Liver (tissue), 9 donors: ENCODE measurements around the gene CBFA2T3. TPM values are rescaled to one million over a fixed set of nuclear protein-coding genes. Genes with fewer than 3 reads are reported as not detected.

ENCODE experiments used
- DNase-seq: peaks from one replicate; pipeline ENCODE4 v3.0.0-alpha.2; 2017; ENCODE audit warnings: low spot score
- H3K27ac ChIP-seq, 2 donors: one replicate each; pipeline ENCODE4 v1.7.0; 2013; ENCODE audit warnings: inconsistent platforms in 2 of 2, low read length in 2 of 2, control low read depth in 1 of 2, low read depth in 1 of 2, mild to moderate bottlenecking in 1 of 2
- H3K27me3 ChIP-seq, 4 donors: one replicate each; pipeline versions ENCODE4 v1.6.1 to v1.7.0; 2013; ENCODE audit warnings: low read length in 3 of 4, inconsistent platforms in 1 of 4, mild to moderate bottlenecking in 1 of 4, moderate library complexity in 1 of 4; ENCODE audit not compliant: control insufficient read depth in 4 of 4, insufficient read depth in 4 of 4
- H3K36me3 ChIP-seq, 4 donors: one replicate each; pipeline versions ENCODE4 v1.6.1 to v1.7.0; 2013; ENCODE audit warnings: low read length in 3 of 4, mild to moderate bottlenecking in 3 of 4, low read depth in 1 of 4, moderate library complexity in 1 of 4; ENCODE audit not compliant: control insufficient read depth in 4 of 4, insufficient read depth in 3 of 4
- H3K4me1 ChIP-seq, 4 donors: one replicate each; pipeline versions ENCODE4 v1.6.1 to v1.7.0; 2013; ENCODE audit warnings: low read length in 3 of 4, mild to moderate bottlenecking in 3 of 4, moderate library complexity in 1 of 4; ENCODE audit not compliant: control insufficient read depth in 4 of 4, insufficient read depth in 4 of 4
- H3K4me3 ChIP-seq, 3 donors: one replicate each; pipeline versions ENCODE4 v1.6.1 to v1.7.0; 2013; ENCODE audit warnings: low read length in 3 of 3, control low read depth in 1 of 3, low read depth in 1 of 3, mild to moderate bottlenecking in 1 of 3
- H3K9ac ChIP-seq, 2 donors: one replicate each; pipeline ENCODE4 v1.7.0; 2013; ENCODE audit warnings: low read length in 2 of 2, mild to moderate bottlenecking in 2 of 2, moderate library complexity in 2 of 2, control low read depth in 1 of 2, low read depth in 1 of 2
- H3K9me3 ChIP-seq, 4 donors: one replicate each; pipeline versions ENCODE4 v1.6.1 to v1.7.0; 2013; ENCODE audit warnings: low read length in 3 of 4; ENCODE audit not compliant: control insufficient read depth in 4 of 4
- EGR1 ChIP-seq, 2 donors: IDR thresholded peaks; 2 replicates each; pipeline ENCODE4 v1.6.1; 2016 to 2018; ENCODE audit warnings: antibody characterized with exemption in 2 of 2, low read depth in 2 of 2
- FOXA1 ChIP-seq: IDR thresholded peaks from 2 replicates; pipeline ENCODE4 v1.6.1; 2016; ENCODE audit warnings: antibody characterized with exemption
- FOXA2 ChIP-seq: IDR thresholded peaks from 2 replicates; pipeline ENCODE4 v1.6.1; 2016; ENCODE audit warnings: antibody characterized with exemption
- GABPA ChIP-seq, 2 donors: IDR thresholded peaks in 1 of 2; conservative IDR thresholded peaks in 1 of 2; 2 replicates each; pipeline ENCODE4 v1.6.1; 2016; ENCODE audit warnings: antibody characterized with exemption in 2 of 2, mild to moderate bottlenecking in 1 of 2, moderate library complexity in 1 of 2
- HNF4A ChIP-seq, 2 donors: conservative IDR thresholded peaks; 2 replicates each; pipeline ENCODE4 v1.6.1; 2016; ENCODE audit warnings: antibody characterized with exemption in 2 of 2, mild to moderate bottlenecking in 2 of 2
- JUND ChIP-seq, 2 donors: IDR thresholded peaks; 2 replicates each; pipeline ENCODE4 v1.6.1; 2016; ENCODE audit warnings: antibody characterized with exemption in 2 of 2
- NR2F2 ChIP-seq: IDR thresholded peaks from 2 replicates; pipeline ENCODE4 v1.6.1; 2016; ENCODE audit warnings: antibody characterized with exemption
- RAD21 ChIP-seq, 2 donors: IDR thresholded peaks; 2 replicates each; pipeline ENCODE4 v1.6.1; 2016; ENCODE audit warnings: antibody characterized with exemption in 2 of 2, mild to moderate bottlenecking in 2 of 2
- SP1 ChIP-seq: IDR thresholded peaks from 2 replicates; pipeline ENCODE4 v1.6.1; 2018; ENCODE audit warnings: antibody characterized with exemption, mild to moderate bottlenecking
- TAF1 ChIP-seq: conservative IDR thresholded peaks from 2 replicates; pipeline ENCODE4 v1.6.1; 2016; ENCODE audit warnings: antibody characterized with exemption, mild to moderate bottlenecking
- YY1 ChIP-seq: IDR thresholded peaks from 2 replicates; pipeline ENCODE4 v1.6.1; 2016; ENCODE audit warnings: antibody characterized with exemption, mild to moderate bottlenecking
- WGBS: extraction: QIAGEN DNeasy Blood & Tissue Kit; methylation state at CpG from one replicate; pipeline ENCODE4 v1.1.7; 2013; 5-methylcytosine and 5-hydroxymethylcytosine counted together
- polyA plus RNA-seq, 2 donors: library from polyadenylated mRNA; stranded (reverse) in 1 of 2; unstranded in 1 of 2; fragments of 200-250 nt in 1 of 2; fragments of >200 nt in 1 of 2; fragmentation: Nextera tagmentation in 1 of 2; extraction: Ambion mirVana in 1 of 2; gene quantifications; one replicate each; pipeline versions ENCODE4 v1.2.1 to v1.2.3, GENCODE V29; 2013 to 2015
- total RNA-seq, 2 donors: library from RNA; depleted of rRNA; stranded (reverse); fragments of >200 nt; gene quantifications; one replicate each; pipeline ENCODE4 v1.2.3, GENCODE V29; 2014
- TF ChIP-seq, protein P1 (sequence below): IDR thresholded peaks from 2 replicates; pipeline ENCODE4 v1.6.1; 2016; ENCODE audit warnings: antibody characterized with exemption, mild to moderate bottlenecking
- TF ChIP-seq, protein P2 (sequence below): IDR thresholded peaks from 2 replicates; pipeline ENCODE4 v1.6.1; 2016; ENCODE audit warnings: antibody characterized with exemption
- donor health status: healthy.
- donor health status: healthy.
- donor health status: healthy.
- donor health status: healthy.
- donor health status: healthy.

CBFA2T3 gene
- total and polyA plus RNA-seq, 4 donors: 1.4 to 4.5 (median 3.1) TPM

DNA sequence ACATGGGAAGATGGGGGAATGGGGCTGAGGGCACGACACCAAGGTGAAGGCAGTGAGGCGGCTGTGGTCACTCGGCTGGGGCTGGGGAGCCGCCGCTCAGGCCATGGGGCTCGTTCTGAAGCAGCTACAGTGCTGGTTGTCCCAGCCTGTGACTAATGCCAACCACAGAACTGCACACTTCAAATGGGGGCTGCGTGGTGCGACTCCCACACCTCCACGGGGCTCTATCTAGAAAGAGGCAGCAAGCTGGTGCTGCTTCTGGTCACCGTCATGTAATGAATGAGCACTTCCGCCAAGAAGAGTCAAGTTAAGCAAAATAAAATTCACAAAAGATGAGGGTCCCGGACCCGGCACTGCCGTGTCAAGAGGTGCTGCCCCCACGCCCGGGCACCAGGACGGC, 140.2 kb downstream of the CBFA2T3 start:
- H3K27me3 ChIP-seq: no peaks in the 10 kb centered on the region
- no peaks in the 10 kb centered on the region for H3K9me3 ChIP-seq
- no peak overlapping the region for H3K4me3 ChIP-seq
- H3K4me1 ChIP-seq: no peaks in the 10 kb centered on the region
- H3K27ac ChIP-seq: no peak overlapping the region
- 95% methylated on average over 17 of the region's 17 CpGs for WGBS
- no peak overlapping the region for H3K9ac ChIP-seq
- peaks cover 0 to 27% (median 6%) of the 10 kb centered on the region in 4 donors for H3K36me3 ChIP-seq
- no peak for DNase-seq
- TF ChIP-seq JUND (IDR thresholded peaks at IDR 0.05) (no peak), YY1 (no peak), HNF4A (conservative IDR thresholded peaks at IDR 0.05) (no peak), FOXA1 (no peak), NR2F2 (no peak)

DNA sequence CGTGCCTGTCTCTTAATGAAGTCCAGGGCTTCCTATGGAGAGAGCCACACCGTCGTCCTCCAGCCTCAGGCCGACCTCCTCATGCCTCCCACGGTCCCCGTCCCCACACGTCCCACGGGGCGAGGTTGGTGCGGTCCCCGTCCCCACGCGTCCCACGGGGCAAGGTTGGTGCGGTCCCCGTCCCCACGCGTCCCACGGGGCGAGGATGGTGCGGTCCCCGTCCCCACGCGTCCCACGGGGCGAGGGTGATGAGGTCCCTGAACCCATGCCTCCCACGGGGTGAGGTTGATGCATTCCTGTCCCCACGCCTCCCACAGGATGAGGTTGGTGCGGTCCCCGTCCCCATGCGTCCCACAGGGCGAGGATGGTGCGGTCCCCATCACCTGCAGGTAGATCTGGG, 141.2 kb downstream of the CBFA2T3 start:
- Histone ChIP-seq H3K36me3 (peaks cover 0 to 25% (median 6%) of the 10 kb centered on the region in 4 donors), H3K27ac (no peak overlapping the region), H3K4me3 (no peak overlapping the region), H3K9me3 (no peaks in the 10 kb centered on the region), H3K4me1 (no peaks in the 10 kb centered on the region), H3K9ac (no peak overlapping the region), H3K27me3 (no peaks in the 10 kb centered on the region)
- DNase-seq: no peak
- TF ChIP-seq TAF1: no peak
- 97% methylated on average over 33 of the region's 33 CpGs for WGBS

DNA sequence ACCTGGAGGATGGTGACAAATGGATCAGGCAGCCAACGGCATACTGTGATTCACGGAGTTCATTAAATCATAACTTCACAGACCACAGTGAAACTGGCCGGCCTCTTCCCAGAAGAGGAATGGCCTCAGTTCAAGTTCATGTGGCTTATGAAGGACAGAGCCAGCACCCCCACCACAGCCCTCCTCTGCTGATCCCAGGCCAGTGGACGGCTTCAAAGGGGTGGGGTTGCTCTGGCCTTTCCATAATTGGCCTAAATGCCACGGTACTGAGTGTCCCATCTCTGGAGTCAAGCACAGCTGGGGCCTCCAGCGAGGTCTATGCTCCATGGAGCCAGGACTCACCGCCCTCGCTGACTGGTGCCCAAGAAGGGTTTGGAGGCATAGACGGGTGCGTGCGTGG, 141.6 kb downstream of the CBFA2T3 start:
- WGBS: 94% methylated on average over 11 of the region's 11 CpGs
- no peak for DNase-seq
- H3K9ac ChIP-seq: no peak overlapping the region
- H3K4me1 ChIP-seq: no peaks in the 10 kb centered on the region
- no peaks in the 10 kb centered on the region for H3K27me3 ChIP-seq
- no peaks in the 10 kb centered on the region for H3K9me3 ChIP-seq
- H3K4me3 ChIP-seq: no peak overlapping the region
- H3K27ac ChIP-seq: no peak overlapping the region
- peaks cover 0 to 22% (median 6%) of the 10 kb centered on the region in 4 donors for H3K36me3 ChIP-seq
- TF ChIP-seq JUND (IDR thresholded peaks at IDR 0.05) (no peak), YY1 (no peak), EGR1 (IDR thresholded peaks at IDR 0.05; ENCODE audit: low read depth in 2 of 2) (no peak), NR2F2 (no peak), FOXA2 (no peak), TAF1 (no peak), FOXA1 (no peak), SP1 (no peak), GABPA (IDR thresholded peaks at IDR 0.05 in 1 of 2, conservative IDR thresholded peaks at IDR 0.05 in 1 of 2) (no peak), RAD21 (IDR thresholded peaks at IDR 0.05) (no peak)
- TF ChIP-seq, protein P1, sequence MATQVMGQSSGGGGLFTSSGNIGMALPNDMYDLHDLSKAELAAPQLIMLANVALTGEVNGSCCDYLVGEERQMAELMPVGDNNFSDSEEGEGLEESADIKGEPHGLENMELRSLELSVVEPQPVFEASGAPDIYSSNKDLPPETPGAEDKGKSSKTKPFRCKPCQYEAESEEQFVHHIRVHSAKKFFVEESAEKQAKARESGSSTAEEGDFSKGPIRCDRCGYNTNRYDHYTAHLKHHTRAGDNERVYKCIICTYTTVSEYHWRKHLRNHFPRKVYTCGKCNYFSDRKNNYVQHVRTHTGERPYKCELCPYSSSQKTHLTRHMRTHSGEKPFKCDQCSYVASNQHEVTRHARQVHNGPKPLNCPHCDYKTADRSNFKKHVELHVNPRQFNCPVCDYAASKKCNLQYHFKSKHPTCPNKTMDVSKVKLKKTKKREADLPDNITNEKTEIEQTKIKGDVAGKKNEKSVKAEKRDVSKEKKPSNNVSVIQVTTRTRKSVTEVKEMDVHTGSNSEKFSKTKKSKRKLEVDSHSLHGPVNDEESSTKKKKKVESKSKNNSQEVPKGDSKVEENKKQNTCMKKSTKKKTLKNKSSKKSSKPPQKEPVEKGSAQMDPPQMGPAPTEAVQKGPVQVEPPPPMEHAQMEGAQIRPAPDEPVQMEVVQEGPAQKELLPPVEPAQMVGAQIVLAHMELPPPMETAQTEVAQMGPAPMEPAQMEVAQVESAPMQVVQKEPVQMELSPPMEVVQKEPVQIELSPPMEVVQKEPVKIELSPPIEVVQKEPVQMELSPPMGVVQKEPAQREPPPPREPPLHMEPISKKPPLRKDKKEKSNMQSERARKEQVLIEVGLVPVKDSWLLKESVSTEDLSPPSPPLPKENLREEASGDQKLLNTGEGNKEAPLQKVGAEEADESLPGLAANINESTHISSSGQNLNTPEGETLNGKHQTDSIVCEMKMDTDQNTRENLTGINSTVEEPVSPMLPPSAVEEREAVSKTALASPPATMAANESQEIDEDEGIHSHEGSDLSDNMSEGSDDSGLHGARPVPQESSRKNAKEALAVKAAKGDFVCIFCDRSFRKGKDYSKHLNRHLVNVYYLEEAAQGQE: no peak
- TF ChIP-seq, protein P2, sequence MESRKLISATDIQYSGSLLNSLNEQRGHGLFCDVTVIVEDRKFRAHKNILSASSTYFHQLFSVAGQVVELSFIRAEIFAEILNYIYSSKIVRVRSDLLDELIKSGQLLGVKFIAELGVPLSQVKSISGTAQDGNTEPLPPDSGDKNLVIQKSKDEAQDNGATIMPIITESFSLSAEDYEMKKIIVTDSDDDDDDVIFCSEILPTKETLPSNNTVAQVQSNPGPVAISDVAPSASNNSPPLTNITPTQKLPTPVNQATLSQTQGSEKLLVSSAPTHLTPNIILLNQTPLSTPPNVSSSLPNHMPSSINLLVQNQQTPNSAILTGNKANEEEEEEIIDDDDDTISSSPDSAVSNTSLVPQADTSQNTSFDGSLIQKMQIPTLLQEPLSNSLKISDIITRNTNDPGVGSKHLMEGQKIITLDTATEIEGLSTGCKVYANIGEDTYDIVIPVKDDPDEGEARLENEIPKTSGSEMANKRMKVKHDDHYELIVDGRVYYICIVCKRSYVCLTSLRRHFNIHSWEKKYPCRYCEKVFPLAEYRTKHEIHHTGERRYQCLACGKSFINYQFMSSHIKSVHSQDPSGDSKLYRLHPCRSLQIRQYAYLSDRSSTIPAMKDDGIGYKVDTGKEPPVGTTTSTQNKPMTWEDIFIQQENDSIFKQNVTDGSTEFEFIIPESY: no peak
